Hepatocyte (in vitro differentiated cells): ENCODE measurements around the gene PDLIM4. TPM values are rescaled to one million over a fixed set of nuclear protein-coding genes. Genes with fewer than 3 reads are reported as not detected.

Experiments
- DNase-seq: peaks from one replicate; pipeline ENCODE4 v3.0.0-alpha.2; 2016; ENCODE audit warnings: low spot score
- H2AFZ ChIP-seq: fragments of 200-600 bp; sonication (generic); 2 replicates; pipeline ENCODE4 v1.6.0; 2016; ENCODE audit warnings: antibody characterized with exemption, mild to moderate bottlenecking
- H3K27ac ChIP-seq: fragments of 200-600 bp; sonication (generic); 2 replicates; pipeline ENCODE4 v1.5.1; 2016; ENCODE audit warnings: mild to moderate bottlenecking
- H3K27me3 ChIP-seq: fragments of 200-600 bp; sonication (generic); 2 replicates; pipeline ENCODE4 v1.6.1; 2016
- H3K36me3 ChIP-seq: fragments of 200-600 bp; sonication (generic); replicated peaks from 2 replicates; pipeline ENCODE4 v1.5.1; 2016; ENCODE audit warnings: low read depth; ENCODE audit not compliant: insufficient read depth
- H3K4me1 ChIP-seq: fragments of 200-600 bp; sonication (generic); 2 replicates; pipeline ENCODE4 v1.5.1; 2016; ENCODE audit warnings: mild to moderate bottlenecking, moderate library complexity; ENCODE audit not compliant: insufficient read depth
- H3K4me2 ChIP-seq: fragments of 200-600 bp; sonication (generic); 2 replicates; pipeline ENCODE4 v1.6.0; 2016
- H3K4me3 ChIP-seq: fragments of 200-600 bp; sonication (generic); 2 replicates; pipeline ENCODE4 v1.5.1; 2016; ENCODE audit warnings: mild to moderate bottlenecking
- H3K79me2 ChIP-seq: fragments of 200-600 bp; sonication (generic); 2 replicates; pipeline ENCODE4 v1.6.0; 2017; ENCODE audit warnings: mild to moderate bottlenecking
- H3K9me2 ChIP-seq: fragments of 200-600 bp; sonication (generic); replicated peaks from 2 replicates; pipeline ENCODE4 v1.6.0; 2017; ENCODE audit warnings: mild to moderate bottlenecking; ENCODE audit not compliant: insufficient read depth
- H3K9me3 ChIP-seq: fragments of 200-600 bp; sonication (generic); 2 replicates; pipeline ENCODE4 v1.5.1; 2016; ENCODE audit warnings: low read depth, mild to moderate bottlenecking
- H4K20me1 ChIP-seq: fragments of 200-600 bp; sonication (generic); 2 replicates; pipeline ENCODE4 v1.6.0; 2016; ENCODE audit warnings: mild to moderate bottlenecking; ENCODE audit not compliant: insufficient read depth, poor library complexity, severe bottlenecking
- CTCF ChIP-seq: fragments of 200-600 bp; sonication (generic); IDR thresholded peaks from 2 replicates; pipeline ENCODE4 v1.5.1; 2016; ENCODE audit warnings: antibody characterized with exemption, mild to moderate bottlenecking; ENCODE audit not compliant: poor library complexity
- EZH2 ChIP-seq: fragments of 200-600 bp; sonication (generic); IDR thresholded peaks from 2 replicates; pipeline ENCODE4 v1.6.1; 2016; ENCODE audit warnings: antibody characterized with exemption, mild to moderate bottlenecking, borderline replicate concordance
- EZH2phosphoT487 ChIP-seq: fragments of 200-600 bp; sonication (generic); IDR thresholded peaks from one replicate; pipeline ENCODE4 v1.6.1; 2018; ENCODE audit warnings: antibody characterized with exemption, mild to moderate bottlenecking, low read depth, moderate library complexity; ENCODE audit not compliant: unreplicated experiment, severe bottlenecking
- WGBS: methylation state at CpG from one replicate; pipeline ENCODE4 v1.1.6; 2016; ENCODE audit warnings: low lambda C conversion rate; ENCODE audit errors: missing lambda C conversion rate; 5-methylcytosine and 5-hydroxymethylcytosine counted together
- polyA plus RNA-seq: library from polyadenylated mRNA; unstranded; fragments of >200 nt; fragmentation: Nextera tagmentation; extraction: Ambion mirVana; gene quantifications from 2 replicates; pipeline ENCODE4 v1.2.1, GENCODE V29; 2016
- total RNA-seq: library from RNA; depleted of rRNA; stranded (reverse); fragments of >200 nt; gene quantifications from 2 replicates; pipeline ENCODE4 v1.2.3, GENCODE V29; 2014

Gene PDLIM4
- total and polyA plus RNA-seq, 2 experiments from 2014 or later = 16.4 to 102 TPM

- Histone ChIP-seq H3K4me3 (no peak overlapping the region), H3K9me2 (no peaks in the 10 kb centered on the region), H3K27ac (peak overlapping the region; percentile 98), H4K20me1 (no peaks in the 10 kb centered on the region), H3K4me1 (peaks cover 39% of the 10 kb centered on the region), H3K9me3 (no peaks in the 10 kb centered on the region), H3K79me2 (peaks cover 8% of the 10 kb centered on the region), H3K27me3 (no peaks in the 10 kb centered on the region), H2AFZ (no peak overlapping the region), H3K36me3 (no peaks in the 10 kb centered on the region), H3K4me2 (peak overlapping the region; percentile 98)
- DNase-seq = no peak
- TF ChIP-seq CTCF (no peak), EZH2phosphoT487 (no peak), EZH2 (no peak)
- WGBS = 65% methylated on average over 6 of the region's 6 CpGs
These were observed 2.6 kb downstream of the PDLIM4 start for GRCh38 chr5:132260051-132260450.

GRCh38 chr5:132260714-132261551 is 3.4 kb downstream of the PDLIM4 start:
- WGBS = 71% methylated on average over 6 of the region's 6 CpGs
- Histone ChIP-seq H3K36me3 (no peaks in the 10 kb centered on the region), H3K27ac (peak overlapping the region; percentile 98), H3K4me1 (peaks cover 46% of the 10 kb centered on the region), H4K20me1 (no peaks in the 10 kb centered on the region), H2AFZ (no peak overlapping the region), H3K79me2 (peaks cover 8% of the 10 kb centered on the region), H3K27me3 (no peaks in the 10 kb centered on the region), H3K9me2 (no peaks in the 10 kb centered on the region), H3K4me3 (no peak overlapping the region), H3K9me3 (no peaks in the 10 kb centered on the region), H3K4me2 (no peak overlapping the region)
- DNase-seq = peak; percentile 51
- TF ChIP-seq CTCF (no peak), EZH2phosphoT487 (no peak), EZH2 (no peak)

GRCh38 chr5:132261881-132262845 is 4.7 kb downstream of the PDLIM4 start:
- Histone ChIP-seq H3K27ac (no peak overlapping the region), H3K36me3 (no peaks in the 10 kb centered on the region), H2AFZ (no peak overlapping the region), H3K79me2 (peaks cover 8% of the 10 kb centered on the region), H3K4me1 (peaks cover 47% of the 10 kb centered on the region), H4K20me1 (no peaks in the 10 kb centered on the region), H3K9me3 (no peaks in the 10 kb centered on the region), H3K9me2 (no peaks in the 10 kb centered on the region), H3K4me2 (no peak overlapping the region), H3K27me3 (no peaks in the 10 kb centered on the region), H3K4me3 (no peak overlapping the region)
- TF ChIP-seq EZH2 (no peak), CTCF (no peak), EZH2phosphoT487 (no peak)
- WGBS = over 99% methylated on average over 7 of the region's 7 CpGs
- no peak for DNase-seq
